ENCODE data around the gene SESN2.

The SESN2 gene

DNA sequence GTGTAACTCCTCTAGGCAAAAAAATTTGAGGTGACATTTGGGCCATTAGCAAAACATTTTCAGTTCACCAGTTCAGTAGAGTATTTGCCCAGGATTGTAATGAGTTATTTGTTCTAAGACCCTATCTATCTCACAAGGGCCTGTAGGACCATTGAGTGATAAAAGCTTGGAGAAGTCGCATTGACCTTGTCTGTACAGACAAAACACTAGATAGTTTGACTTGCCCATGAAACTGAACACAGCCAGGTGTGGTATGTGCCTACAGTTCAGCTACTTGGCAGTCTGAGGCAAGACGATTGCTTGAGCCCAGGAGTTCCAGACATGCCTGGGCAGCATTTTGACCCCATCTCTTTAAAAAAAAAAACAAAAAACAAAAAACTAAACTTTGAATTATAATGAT lies 20.3 kb upstream of the SESN2 start:
- Histone ChIP-seq H2AFZ (ENCODE audit: low read length) (no peak overlapping the region), H3K9me2 (replicated peaks; ENCODE audit: low read depth, low read length) (no peaks in the 10 kb centered on the region), H3K27me3 (ENCODE audit: insufficient read depth, low read length, poor library complexity, severe bottlenecking) (no peaks in the 10 kb centered on the region), H3K9me3 (ENCODE audit: insufficient read depth, low read depth, low read length) (no peaks in the 10 kb centered on the region), H3K79me2 (ENCODE audit: insufficient read depth, low read length) (peaks cover 25% of the 10 kb centered on the region), H3K4me1 (ENCODE audit: insufficient read depth, low read length, poor library complexity, severe bottlenecking) (peaks cover 27% of the 10 kb centered on the region), H3F3A (ENCODE audit: low read depth) (no peaks in the 10 kb centered on the region), H3K4me3 (ENCODE audit: low read length, poor library complexity, severe bottlenecking) (no peak overlapping the region), H3K9ac (ENCODE audit: low read depth, low read length, poor library complexity, severe bottlenecking) (no peak overlapping the region), H4K20me1 (ENCODE audit: insufficient read depth, low read length, poor library complexity, severe bottlenecking) (peaks cover 5% of the 10 kb centered on the region), H3K4me2 (ENCODE audit: low read depth, low read length, poor library complexity, severe bottlenecking) (no peak overlapping the region), H3K36me3 (ENCODE audit: insufficient read depth, low read length) (no peaks in the 10 kb centered on the region)
- TF ChIP-seq, protein P1, sequence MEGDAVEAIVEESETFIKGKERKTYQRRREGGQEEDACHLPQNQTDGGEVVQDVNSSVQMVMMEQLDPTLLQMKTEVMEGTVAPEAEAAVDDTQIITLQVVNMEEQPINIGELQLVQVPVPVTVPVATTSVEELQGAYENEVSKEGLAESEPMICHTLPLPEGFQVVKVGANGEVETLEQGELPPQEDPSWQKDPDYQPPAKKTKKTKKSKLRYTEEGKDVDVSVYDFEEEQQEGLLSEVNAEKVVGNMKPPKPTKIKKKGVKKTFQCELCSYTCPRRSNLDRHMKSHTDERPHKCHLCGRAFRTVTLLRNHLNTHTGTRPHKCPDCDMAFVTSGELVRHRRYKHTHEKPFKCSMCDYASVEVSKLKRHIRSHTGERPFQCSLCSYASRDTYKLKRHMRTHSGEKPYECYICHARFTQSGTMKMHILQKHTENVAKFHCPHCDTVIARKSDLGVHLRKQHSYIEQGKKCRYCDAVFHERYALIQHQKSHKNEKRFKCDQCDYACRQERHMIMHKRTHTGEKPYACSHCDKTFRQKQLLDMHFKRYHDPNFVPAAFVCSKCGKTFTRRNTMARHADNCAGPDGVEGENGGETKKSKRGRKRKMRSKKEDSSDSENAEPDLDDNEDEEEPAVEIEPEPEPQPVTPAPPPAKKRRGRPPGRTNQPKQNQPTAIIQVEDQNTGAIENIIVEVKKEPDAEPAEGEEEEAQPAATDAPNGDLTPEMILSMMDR (conservative IDR thresholded peaks at IDR 0.05; ENCODE audit: low read length): no peak
- TF ChIP-seq EZH2phosphoT487 (IDR thresholded peaks at IDR 0.05; ENCODE audit: borderline replicate concordance): no peak

- Histone ChIP-seq H3K4me2 (ENCODE audit: low read depth, low read length, poor library complexity, severe bottlenecking) (no peak overlapping the region), H4K20me1 (ENCODE audit: insufficient read depth, low read length, poor library complexity, severe bottlenecking) (peaks cover 5% of the 10 kb centered on the region), H3K4me3 (ENCODE audit: low read length, poor library complexity, severe bottlenecking) (no peak overlapping the region), H3K9ac (ENCODE audit: low read depth, low read length, poor library complexity, severe bottlenecking) (no peak overlapping the region), H3K79me2 (ENCODE audit: insufficient read depth, low read length) (peaks cover 25% of the 10 kb centered on the region), H3K36me3 (ENCODE audit: insufficient read depth, low read length) (no peaks in the 10 kb centered on the region), H3K4me1 (ENCODE audit: insufficient read depth, low read length, poor library complexity, severe bottlenecking) (peaks cover 35% of the 10 kb centered on the region), H3K9me2 (replicated peaks; ENCODE audit: low read depth, low read length) (no peaks in the 10 kb centered on the region), H3F3A (ENCODE audit: low read depth) (0 out of 2 replicates have a peak, but pooled peaks cover 3% of the 10 kb centered on the region), H2AFZ (ENCODE audit: low read length) (no peak overlapping the region), H3K9me3 (ENCODE audit: insufficient read depth, low read depth, low read length) (no peaks in the 10 kb centered on the region), H3K27me3 (ENCODE audit: insufficient read depth, low read length, poor library complexity, severe bottlenecking) (no peaks in the 10 kb centered on the region)
- TF ChIP-seq, protein P1 (conservative IDR thresholded peaks at IDR 0.05; ENCODE audit: low read length): no peak
- TF ChIP-seq EZH2phosphoT487 (IDR thresholded peaks at IDR 0.05; ENCODE audit: borderline replicate concordance): no peak
These were observed 19.3 kb upstream of the SESN2 start for GRCh38 chr1:28240024-28240423.

DNA sequence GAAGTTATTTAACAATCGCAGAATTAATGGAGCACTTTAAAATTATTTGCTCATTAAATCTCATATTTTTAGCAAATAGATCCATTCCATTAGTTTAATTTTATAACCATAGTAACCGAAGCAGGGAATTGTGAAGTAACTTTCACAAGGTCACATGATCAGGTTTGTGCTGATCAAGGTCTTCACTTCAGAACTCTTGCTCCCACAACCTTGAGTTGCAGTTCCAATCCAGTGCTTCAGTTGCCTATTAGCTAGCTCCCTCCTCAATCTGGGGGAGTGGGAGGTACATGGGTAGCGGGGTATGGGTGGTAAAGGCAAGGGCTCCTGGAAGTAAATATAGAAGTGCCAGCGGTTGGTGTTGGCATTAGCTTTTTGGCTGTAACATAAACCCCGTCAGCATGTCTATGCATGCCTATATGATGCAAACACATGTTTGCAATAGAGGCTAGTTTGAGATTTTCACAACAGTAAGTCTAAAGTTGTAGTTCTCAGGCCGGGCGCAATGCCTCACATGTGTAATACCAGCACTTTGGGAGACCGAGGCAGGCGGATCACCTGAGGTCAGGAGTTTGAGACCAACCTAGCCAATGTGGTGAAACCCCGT lies 17.6 kb upstream of the SESN2 start:
- TF ChIP-seq, protein P1 (conservative IDR thresholded peaks at IDR 0.05; ENCODE audit: low read length): no peak
- TF ChIP-seq EZH2phosphoT487 (IDR thresholded peaks at IDR 0.05; ENCODE audit: borderline replicate concordance): no peak
- Histone ChIP-seq H2AFZ (ENCODE audit: low read length) (no peak overlapping the region), H3K9ac (ENCODE audit: low read depth, low read length, poor library complexity, severe bottlenecking) (no peak overlapping the region), H3K36me3 (ENCODE audit: insufficient read depth, low read length) (no peaks in the 10 kb centered on the region), H3K79me2 (ENCODE audit: insufficient read depth, low read length) (peaks cover 23% of the 10 kb centered on the region), H3K9me2 (replicated peaks; ENCODE audit: low read depth, low read length) (no peaks in the 10 kb centered on the region), H3K27me3 (ENCODE audit: insufficient read depth, low read length, poor library complexity, severe bottlenecking) (no peaks in the 10 kb centered on the region), H3K4me1 (ENCODE audit: insufficient read depth, low read length, poor library complexity, severe bottlenecking) (peaks cover 30% of the 10 kb centered on the region), H3K4me2 (ENCODE audit: low read depth, low read length, poor library complexity, severe bottlenecking) (no peak overlapping the region), H3K9me3 (ENCODE audit: insufficient read depth, low read depth, low read length) (no peaks in the 10 kb centered on the region), H3F3A (ENCODE audit: low read depth) (0 out of 2 replicates have a peak, but pooled peaks cover 3% of the 10 kb centered on the region), H4K20me1 (ENCODE audit: insufficient read depth, low read length, poor library complexity, severe bottlenecking) (peaks cover 5% of the 10 kb centered on the region), H3K4me3 (ENCODE audit: low read length, poor library complexity, severe bottlenecking) (no peak overlapping the region)
